GM18873 (cell line): Measurements from ENCODE around the gene TNFRSF8.

ENCODE experiments used
- ATAC-seq: cut with Tn5 transposase; IDR thresholded peaks from one replicate; pipeline ENCODE4 v1.9.1; 2021; ENCODE audit warnings: mild to moderate bottlenecking, moderate library complexity, moderate number of reproducible peaks; ENCODE audit not compliant: unreplicated experiment, low FRiP score

Gene TNFRSF8

GRCh38 chr1:12184008-12184681, 121.0 kb downstream of the TNFRSF8 start:
- ATAC-seq = no peak

DNA sequence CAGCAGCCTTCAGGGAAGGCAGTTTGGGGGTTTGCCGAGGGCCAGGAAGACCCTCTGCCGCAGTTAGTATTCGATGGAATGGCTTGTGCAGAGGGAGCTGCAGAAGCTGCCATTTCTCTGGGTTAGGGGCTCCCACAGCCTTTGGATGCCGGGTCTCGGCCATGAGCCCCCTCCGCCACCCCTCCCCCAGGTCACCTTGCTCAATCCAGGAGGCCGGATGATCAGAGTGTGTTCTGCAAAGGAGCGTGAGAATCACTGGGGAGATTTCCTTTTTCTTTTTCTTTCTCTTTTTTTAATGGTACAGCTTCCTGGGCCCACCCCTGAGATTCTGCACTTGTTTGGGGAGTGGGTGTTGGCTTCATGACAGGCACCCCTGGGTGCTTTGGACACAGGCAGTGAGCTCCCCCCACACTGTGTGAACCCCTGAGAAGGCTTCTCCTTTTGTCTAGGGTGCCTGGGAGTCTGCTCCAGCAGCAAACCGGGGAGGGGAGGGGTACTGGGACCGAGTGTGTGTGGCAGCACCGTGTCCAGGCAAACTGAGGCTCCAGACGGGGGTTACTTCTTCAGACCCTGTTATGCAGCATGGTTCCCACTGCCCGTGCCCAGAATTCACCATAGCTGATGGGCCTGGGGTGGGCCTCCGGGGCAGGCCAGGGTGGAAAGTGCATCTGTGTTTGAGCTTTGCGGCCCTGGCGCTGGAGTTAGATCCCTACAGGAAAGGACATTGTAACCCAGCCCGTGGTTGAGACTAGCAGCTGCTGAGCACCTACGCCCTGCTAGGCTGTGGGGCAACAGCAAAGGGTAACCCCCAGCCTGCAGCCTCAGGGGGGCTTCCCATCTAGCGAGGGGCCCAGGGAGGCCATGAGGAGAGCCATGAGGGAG, 122.2 kb downstream of the TNFRSF8 start:
- no peak for ATAC-seq

DNA sequence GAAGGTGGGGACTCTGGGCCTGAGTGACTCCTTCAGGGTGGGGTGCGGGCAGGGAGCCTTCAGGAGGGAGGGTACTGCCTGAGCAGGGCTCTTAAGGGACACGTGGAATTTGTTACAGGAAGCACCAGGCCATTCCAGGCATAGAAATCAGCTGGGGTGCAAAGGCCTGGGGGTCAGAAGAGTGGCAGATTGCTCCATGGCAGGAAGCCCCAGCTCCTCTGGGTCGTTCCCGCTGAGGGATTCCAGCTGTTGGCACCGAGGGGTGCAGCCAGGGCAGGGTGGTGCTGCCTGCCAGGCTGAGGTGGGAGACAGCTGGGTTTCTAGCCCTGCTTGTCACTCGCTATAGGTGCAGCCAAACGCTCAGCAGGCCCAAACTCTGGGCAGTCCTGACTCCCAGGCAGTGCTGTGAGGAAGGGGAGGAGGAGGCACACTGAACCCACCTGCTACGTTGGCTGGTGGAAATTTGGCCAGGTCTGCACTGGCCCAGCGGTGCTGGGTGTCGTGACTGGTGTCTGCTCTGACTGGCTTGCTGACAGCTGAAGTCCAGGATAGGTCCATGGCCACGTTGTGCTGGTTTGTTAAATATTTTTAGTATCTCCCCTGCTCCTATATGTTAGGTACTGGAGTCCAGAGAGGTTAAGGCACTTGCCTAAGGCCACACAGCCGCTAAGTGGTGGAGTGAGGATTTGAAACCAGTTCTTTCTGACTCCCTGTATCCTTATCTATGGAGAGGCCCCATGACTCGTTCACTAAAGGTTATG, 123.0 kb downstream of the TNFRSF8 start:
- ATAC-seq = no peak

DNA sequence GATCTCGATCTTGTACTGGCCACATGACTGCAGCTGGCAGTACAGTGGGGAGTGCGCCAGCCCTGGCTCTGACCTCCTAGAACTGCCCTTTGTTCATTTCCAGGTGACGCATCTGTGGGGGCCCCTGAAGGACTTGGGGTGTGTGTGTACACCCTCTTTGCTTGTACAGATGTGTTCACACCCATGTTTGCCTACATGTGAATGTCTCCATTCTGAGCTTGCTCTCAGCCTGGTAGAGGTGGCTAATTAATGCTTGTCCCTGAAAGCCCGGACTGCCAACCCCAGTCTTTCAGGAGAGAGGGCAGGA, 123.5 kb downstream of the TNFRSF8 start:
- ATAC-seq = no peak

DNA sequence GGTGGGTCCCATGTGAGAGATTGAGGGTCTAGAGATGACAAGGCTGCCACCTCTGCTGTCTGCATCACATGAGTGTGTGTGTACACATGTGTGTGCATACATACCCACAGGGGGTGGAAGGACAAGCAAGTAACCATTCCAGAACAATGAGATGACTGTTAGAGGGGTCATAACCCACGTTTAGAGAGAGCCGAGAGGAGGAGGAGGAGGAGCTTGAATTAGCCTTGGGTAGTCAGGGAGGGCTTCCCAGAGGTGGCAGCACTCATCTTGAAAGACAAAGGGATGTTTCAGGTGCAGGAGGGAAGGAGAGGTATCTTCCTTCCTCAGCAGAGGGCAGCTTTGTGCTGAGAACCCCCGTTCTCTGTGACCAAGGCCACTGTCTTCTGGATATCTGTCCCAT, 125.0 kb downstream of the TNFRSF8 start:
- ATAC-seq = no peak

DNA sequence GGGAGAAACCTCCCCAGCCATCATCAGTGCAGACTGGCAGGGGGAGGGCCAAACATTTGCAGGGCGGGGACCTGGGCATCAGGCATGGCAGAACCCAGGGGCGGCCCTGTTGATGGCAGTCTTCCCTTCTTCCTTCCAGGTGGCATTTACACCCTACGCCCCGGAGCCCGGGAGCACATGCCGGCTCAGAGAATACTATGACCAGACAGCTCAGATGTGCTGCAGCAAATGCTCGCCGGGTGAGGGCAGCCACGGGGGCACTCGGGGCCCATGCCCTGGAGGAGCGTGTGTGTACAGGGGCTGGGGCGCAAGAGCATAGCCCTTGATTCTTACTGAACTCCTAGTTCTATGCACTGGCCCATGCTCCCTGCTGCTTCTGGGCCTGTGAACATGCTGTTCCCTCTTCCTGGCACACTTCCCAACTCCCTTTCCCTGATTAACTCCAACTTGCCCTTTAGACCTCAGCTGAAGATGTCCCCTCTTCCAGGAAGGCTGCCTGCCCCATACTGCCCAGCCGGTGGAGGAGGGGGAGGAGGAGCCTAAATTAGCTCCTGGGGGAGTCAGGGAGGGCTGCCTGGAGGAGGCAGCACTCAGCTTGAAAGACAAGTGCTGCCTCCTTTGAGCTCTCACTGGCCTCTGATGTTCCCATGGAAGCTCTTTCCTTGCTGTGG, 125.7 kb downstream of the TNFRSF8 start:
- no peak for ATAC-seq

GRCh38 chr1:12189328-12189682, 126.2 kb downstream of the TNFRSF8 start:
- no peak for ATAC-seq

DNA sequence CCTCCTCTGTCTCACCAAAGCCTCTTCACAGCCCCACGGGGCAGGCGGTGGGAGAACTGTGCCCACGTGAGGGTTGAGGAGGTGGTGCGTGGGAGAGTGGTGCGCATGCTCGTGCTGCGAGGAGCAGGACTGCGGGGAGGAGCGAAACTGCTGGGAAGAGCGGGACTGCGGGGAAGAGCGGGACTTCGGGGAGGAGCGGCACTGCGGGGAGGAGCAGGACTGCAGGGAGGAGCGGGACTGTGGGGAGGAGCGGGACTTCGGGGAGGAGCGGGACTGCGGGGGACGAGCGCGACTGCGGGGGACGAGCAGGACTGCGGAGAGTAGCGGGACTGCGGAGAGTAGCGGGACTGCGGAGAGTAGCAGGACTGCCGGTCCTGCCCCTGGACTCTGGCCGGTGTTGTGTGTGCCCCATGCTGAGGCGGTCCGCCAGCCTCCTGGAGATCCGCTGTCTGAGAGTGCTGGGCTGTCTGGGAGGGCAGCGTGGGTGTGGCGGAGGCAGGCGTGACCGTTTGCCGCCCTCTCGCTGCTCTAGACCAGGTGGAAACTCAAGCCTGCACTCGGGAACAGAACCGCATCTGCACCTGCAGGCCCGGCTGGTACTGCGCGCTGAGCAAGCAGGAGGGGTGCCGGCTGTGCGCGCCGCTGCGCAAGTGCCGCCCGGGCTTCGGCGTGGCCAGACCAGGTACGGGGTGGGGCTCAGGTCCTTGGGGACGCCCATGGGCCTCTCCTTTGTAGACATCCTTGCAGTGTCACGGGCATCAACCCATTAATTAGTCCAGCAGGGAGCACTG, 128.3 kb downstream of the TNFRSF8 start:
- no peak for ATAC-seq
